ENCODE measurements around the gene SPAG5.

DNA sequence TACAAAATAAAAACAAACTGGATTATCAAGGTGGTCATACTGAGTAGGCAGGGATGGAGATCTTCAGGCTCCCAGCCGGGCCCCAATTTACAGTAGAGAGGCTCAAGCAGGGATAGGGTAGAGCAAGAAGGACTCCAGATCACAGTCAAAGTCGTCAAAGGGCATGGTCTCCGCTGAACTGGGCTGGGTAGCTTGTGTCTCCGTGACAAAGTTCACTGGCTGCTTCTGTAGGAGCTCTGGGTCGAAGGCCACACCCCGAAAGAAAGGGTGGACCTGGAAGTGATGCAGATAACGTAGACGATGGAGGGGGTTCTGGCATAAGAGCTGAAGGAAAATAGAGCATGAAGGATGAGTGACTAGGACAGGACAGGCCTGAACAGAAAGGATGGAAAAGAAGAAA, 11.6 kb upstream of the SPAG5 start:
- TF ChIP-seq CTCF (IDR thresholded peaks at IDR 0.05; ENCODE audit: poor library complexity, severe bottlenecking): no peak
- no peak for TF ChIP-seq SMC3 (conservative IDR thresholded peaks at IDR 0.05; ENCODE audit: poor library complexity)
- TF ChIP-seq POLR2AphosphoS5 (IDR thresholded peaks at IDR 0.05): no peak
- no peak for TF ChIP-seq REST (IDR thresholded peaks at IDR 0.05; ENCODE audit: borderline replicate concordance)
- TF ChIP-seq EP300 (conservative IDR thresholded peaks at IDR 0.05; ENCODE audit: poor library complexity, severe bottlenecking): no peak
- TF ChIP-seq TAF1 (IDR thresholded peaks at IDR 0.05; ENCODE audit: low read depth): no peak
- no peak for TF ChIP-seq RAD21 (conservative IDR thresholded peaks at IDR 0.05)
- TF ChIP-seq EZH2 (IDR thresholded peaks at IDR 0.05; ENCODE audit: borderline replicate concordance, insufficient read depth, low read length, poor library complexity, severe bottlenecking): no peak
